ENCODE results near the gene UPP1. TPM values are rescaled to one million over a fixed set of nuclear protein-coding genes. Genes with fewer than 3 reads are reported as not detected.

The UPP1 gene
- total and polyA plus RNA-seq, 2 of the 13 experiments (the other 11 are each of a cell fraction or from before 2014, with no cell fraction given), result 5.7 to 9.8 TPM

- TF ChIP-seq FOXP1 (IDR thresholded peaks at IDR 0.05) (no peak), FOXP1 (CRISPR knock-in tag; IDR thresholded peaks at IDR 0.05) (no peak), ZNF138 (CRISPR knock-in tag; IDR thresholded peaks at IDR 0.05; ENCODE audit: low read depth) (no peak), ZNF468 (CRISPR knock-in tag; IDR thresholded peaks at IDR 0.05) (no peak), YY1 (IDR thresholded peaks at IDR 0.05; ENCODE audit: insufficient read depth, insufficient replicate concordance, low read depth, low read length) (no peak), IRF2 (CRISPR knock-in tag; IDR thresholded peaks at IDR 0.05) (0 out of 2 replicates have a peak, but pooled peaks have one; percentile 6), JUNB (CRISPR knock-in tag; IDR thresholded peaks at IDR 0.05; ENCODE audit: borderline replicate concordance) (no peak; the same call in 1 of the 2 replicates), KLF16 (CRISPR knock-in tag; IDR thresholded peaks at IDR 0.05) (peak in 1 of 2 experiments; percentile 16; a peak in 1 of 4 replicates), ZNF646 (CRISPR knock-in tag; IDR thresholded peaks at IDR 0.05) (no peak), MEIS1 (CRISPR knock-in tag; IDR thresholded peaks at IDR 0.05; ENCODE audit: borderline replicate concordance) (peak; percentile 68; the same call in 1 of the 2 replicates), ZFP90 (CRISPR knock-in tag; IDR thresholded peaks at IDR 0.05; ENCODE audit: borderline replicate concordance) (peak; percentile 20; the same call in 1 of the 2 replicates), ZNF891 (CRISPR knock-in tag; IDR thresholded peaks at IDR 0.05) (no peak), SMAD3 (CRISPR knock-in tag; IDR thresholded peaks at IDR 0.05) (no peak), SALL2 (CRISPR knock-in tag; IDR thresholded peaks at IDR 0.05) (no peak; the same call in 1 of the 2 replicates), NR2F2 (IDR thresholded peaks at IDR 0.05; ENCODE audit: borderline replicate concordance, low read depth) (peak; percentile 34; the same call in 1 of the 2 replicates), ZMAT3 (CRISPR knock-in tag; conservative IDR thresholded peaks at IDR 0.05) (0 out of 2 replicates have a peak, but pooled peaks have one; percentile 35), KDM4B (CRISPR knock-in tag; IDR thresholded peaks at IDR 0.05) (no peak), ZNF737 (CRISPR knock-in tag; IDR thresholded peaks at IDR 0.05; ENCODE audit: borderline replicate concordance) (no peak), ZNF644 (CRISPR knock-in tag; IDR thresholded peaks at IDR 0.05; ENCODE audit: low read depth) (no peak)
- TF ChIP-seq, protein P1, sequence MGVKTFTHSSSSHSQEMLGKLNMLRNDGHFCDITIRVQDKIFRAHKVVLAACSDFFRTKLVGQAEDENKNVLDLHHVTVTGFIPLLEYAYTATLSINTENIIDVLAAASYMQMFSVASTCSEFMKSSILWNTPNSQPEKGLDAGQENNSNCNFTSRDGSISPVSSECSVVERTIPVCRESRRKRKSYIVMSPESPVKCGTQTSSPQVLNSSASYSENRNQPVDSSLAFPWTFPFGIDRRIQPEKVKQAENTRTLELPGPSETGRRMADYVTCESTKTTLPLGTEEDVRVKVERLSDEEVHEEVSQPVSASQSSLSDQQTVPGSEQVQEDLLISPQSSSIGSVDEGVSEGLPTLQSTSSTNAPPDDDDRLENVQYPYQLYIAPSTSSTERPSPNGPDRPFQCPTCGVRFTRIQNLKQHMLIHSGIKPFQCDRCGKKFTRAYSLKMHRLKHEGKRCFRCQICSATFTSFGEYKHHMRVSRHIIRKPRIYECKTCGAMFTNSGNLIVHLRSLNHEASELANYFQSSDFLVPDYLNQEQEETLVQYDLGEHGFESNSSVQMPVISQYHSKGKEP (CRISPR knock-in tag; IDR thresholded peaks at IDR 0.05), result no peak
- TF ChIP-seq, protein P2, sequence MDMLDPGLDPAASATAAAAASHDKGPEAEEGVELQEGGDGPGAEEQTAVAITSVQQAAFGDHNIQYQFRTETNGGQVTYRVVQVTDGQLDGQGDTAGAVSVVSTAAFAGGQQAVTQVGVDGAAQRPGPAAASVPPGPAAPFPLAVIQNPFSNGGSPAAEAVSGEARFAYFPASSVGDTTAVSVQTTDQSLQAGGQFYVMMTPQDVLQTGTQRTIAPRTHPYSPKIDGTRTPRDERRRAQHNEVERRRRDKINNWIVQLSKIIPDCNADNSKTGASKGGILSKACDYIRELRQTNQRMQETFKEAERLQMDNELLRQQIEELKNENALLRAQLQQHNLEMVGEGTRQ (IDR thresholded peaks at IDR 0.05; ENCODE audit: low read depth, low read length), result peak; percentile 71
- TF ChIP-seq, protein P2 (CRISPR knock-in tag; IDR thresholded peaks at IDR 0.05; ENCODE audit: borderline replicate concordance), result peak; percentile 76; the same call in 1 of the 2 replicates
Measured at GRCh38 chr7:48088559-48089045, 463 bp upstream of the UPP1 start (continued).

All from HepG2 (cell line).